ENCODE results near the gene SLC25A34. TPM values are rescaled to one million over a fixed set of nuclear protein-coding genes. Genes with fewer than 3 reads are reported as not detected.

Gene SLC25A34
- total RNA-seq, 4 donors from 2014 or later = 1.3 to 4.3 (median 2.4) TPM

DNA sequence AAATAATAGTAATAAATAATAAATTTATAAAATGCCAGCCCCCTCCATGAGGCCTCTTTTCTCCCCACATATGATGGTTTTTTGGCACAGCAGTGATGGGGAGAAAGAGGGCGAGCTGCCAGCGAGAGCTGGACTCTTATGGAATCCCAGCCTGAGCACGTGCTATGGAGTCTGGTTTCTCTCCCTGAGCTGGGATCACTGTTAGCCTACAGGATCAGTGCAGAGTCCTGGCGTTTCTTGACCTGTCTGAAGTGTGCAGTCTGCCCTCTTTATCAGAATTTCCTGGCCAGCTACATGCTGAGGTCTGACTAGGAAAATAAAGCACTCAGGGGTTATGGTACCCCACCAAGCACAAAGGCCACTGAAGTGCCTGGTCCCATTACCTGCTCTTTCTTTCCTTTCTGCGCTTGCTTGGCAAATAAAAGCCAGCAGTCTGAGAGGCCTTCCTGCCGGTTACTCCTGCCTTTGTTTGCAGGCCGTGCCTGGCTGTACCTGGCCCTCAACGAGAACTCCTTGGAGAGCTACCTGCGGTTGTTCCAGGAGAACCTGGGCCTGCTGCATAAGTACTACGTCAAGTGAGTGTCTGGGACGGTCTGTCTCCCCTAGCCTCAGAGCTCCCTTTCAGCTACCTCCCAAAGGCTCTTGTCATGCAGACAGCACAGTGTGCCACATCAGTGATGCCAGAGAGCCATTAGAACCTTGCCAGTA is 18.5 kb upstream of the SLC25A34 start:
- no peak overlapping the region for H3K27ac ChIP-seq
- 84% methylated on average over 11 of the region's 11 CpGs for WGBS
- TF ChIP-seq, protein P1, sequence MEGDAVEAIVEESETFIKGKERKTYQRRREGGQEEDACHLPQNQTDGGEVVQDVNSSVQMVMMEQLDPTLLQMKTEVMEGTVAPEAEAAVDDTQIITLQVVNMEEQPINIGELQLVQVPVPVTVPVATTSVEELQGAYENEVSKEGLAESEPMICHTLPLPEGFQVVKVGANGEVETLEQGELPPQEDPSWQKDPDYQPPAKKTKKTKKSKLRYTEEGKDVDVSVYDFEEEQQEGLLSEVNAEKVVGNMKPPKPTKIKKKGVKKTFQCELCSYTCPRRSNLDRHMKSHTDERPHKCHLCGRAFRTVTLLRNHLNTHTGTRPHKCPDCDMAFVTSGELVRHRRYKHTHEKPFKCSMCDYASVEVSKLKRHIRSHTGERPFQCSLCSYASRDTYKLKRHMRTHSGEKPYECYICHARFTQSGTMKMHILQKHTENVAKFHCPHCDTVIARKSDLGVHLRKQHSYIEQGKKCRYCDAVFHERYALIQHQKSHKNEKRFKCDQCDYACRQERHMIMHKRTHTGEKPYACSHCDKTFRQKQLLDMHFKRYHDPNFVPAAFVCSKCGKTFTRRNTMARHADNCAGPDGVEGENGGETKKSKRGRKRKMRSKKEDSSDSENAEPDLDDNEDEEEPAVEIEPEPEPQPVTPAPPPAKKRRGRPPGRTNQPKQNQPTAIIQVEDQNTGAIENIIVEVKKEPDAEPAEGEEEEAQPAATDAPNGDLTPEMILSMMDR (IDR thresholded peaks at IDR 0.05) = no peak
- TF ChIP-seq EP300 (IDR thresholded peaks at IDR 0.05) (no peak), POLR2AphosphoS5 (IDR thresholded peaks at IDR 0.05) (no peak), POLR2A (IDR thresholded peaks at IDR 0.05) (no peak)
- peaks cover 67% of the 10 kb centered on the region for H3K36me3 ChIP-seq
- no peaks in the 10 kb centered on the region for H3K27me3 ChIP-seq
- H3K4me3 ChIP-seq = no peak overlapping the region
- H3K9me3 ChIP-seq = no peaks in the 10 kb centered on the region
- H3K4me1 ChIP-seq = peaks cover 7% of the 10 kb centered on the region
- DNase-seq (ENCODE audit: low spot score in 2 of 2) = no peak

DNA sequence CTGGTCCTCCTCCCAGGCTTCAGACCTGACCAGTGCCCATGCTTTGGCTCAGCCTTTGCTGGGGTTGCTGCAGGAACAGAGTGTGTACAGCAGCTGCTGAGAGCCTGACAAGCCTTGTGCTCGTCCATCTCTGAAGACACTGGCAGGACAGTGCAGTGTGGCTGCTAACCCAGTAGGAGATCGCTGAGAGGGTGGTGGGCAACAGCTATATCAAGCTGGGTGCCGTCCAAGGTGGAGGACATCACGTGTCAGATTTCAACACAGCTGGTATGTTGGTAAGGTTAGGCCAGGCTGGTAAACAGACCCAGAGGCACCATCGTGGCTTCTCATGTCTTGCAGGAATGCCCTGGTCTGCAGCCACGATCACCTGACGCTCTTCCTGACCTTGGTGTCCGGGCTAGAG is 17.9 kb upstream of the SLC25A34 start:
- no peak overlapping the region for H3K4me3 ChIP-seq
- no peaks in the 10 kb centered on the region for H3K27me3 ChIP-seq
- peaks cover 73% of the 10 kb centered on the region for H3K36me3 ChIP-seq
- no peak for DNase-seq (ENCODE audit: low spot score in 2 of 2)
- no peaks in the 10 kb centered on the region for H3K9me3 ChIP-seq
- H3K4me1 ChIP-seq = peaks cover 7% of the 10 kb centered on the region
- H3K27ac ChIP-seq = no peak overlapping the region
- TF ChIP-seq POLR2AphosphoS5 (IDR thresholded peaks at IDR 0.05) = no peak
- TF ChIP-seq EP300 (IDR thresholded peaks at IDR 0.05) = no peak
- TF ChIP-seq POLR2A (IDR thresholded peaks at IDR 0.05) = no peak
- TF ChIP-seq, protein P1 (IDR thresholded peaks at IDR 0.05) = no peak
- 86% methylated on average over 8 of the region's 8 CpGs for WGBS

DNA sequence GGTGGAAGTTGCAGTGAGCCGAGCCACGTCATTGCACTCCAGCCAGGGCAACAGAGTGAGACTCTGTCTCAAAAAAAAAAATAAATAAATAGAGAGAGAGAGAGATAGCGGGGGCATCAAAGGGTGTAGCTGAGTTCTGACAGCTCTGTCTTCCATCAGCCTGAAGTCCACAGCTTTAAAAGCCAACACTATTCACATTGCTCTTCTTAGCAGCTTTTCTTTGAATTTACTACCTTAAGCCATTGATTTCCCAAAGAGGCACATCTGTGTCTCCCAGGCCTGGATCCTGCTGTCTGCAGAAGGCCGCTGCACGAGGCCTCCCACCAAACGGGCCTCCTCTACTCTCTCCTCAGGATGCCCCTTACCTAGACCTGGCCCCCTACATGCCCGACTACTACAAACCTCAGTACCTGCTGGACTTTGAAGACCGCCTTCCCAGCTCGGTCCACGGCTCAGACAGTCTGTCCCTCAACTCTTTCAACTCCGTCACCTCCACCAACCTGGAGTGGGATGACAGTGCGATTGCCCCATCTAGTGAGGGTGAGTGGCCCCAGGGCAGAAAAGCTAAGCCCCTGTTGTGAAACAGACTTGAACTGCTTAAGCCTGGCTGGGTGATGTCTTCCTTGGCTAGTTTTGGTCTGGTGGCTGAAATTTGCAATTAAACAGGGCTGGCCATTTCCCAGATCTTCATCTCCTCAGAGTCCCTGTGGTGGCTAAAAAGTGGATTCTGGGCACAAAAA is 16.5 kb upstream of the SLC25A34 start:
- 94% methylated on average over 12 of the region's 12 CpGs for WGBS
- Histone ChIP-seq H3K27ac (no peak overlapping the region), H3K36me3 (peaks cover 81% of the 10 kb centered on the region), H3K4me3 (no peak overlapping the region), H3K4me1 (peaks cover 5% of the 10 kb centered on the region), H3K9me3 (no peaks in the 10 kb centered on the region), H3K27me3 (no peaks in the 10 kb centered on the region)
- DNase-seq (ENCODE audit: low spot score in 2 of 2) = no peak
- TF ChIP-seq EP300 (IDR thresholded peaks at IDR 0.05) (no peak), POLR2AphosphoS5 (IDR thresholded peaks at IDR 0.05) (no peak), POLR2A (IDR thresholded peaks at IDR 0.05) (no peak)
- TF ChIP-seq, protein P1 (IDR thresholded peaks at IDR 0.05) = no peak

DNA sequence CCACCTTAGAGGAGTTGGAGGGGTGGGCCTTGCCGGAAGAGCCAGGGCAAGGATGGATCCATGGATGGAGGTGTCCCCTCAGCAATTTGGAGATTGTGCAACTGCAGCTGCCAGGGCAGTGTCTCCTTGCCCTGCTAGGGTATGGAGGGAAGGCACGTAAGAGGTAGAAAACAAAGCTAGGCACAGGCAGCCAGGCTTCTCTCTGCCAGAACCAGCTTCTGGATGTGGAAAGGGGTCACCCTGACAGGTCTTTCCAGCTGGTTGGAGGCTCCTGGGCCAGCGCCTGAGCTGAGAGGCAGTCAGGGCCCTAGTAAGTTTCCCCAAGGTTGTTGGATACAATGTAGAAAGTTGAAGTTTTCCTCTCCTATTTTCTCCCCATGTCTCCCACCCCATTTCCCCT is 15.2 kb upstream of the SLC25A34 start:
- Histone ChIP-seq H3K4me1 (no peaks in the 10 kb centered on the region), H3K36me3 (peaks cover 90% of the 10 kb centered on the region), H3K27me3 (no peaks in the 10 kb centered on the region), H3K27ac (no peak overlapping the region), H3K9me3 (no peaks in the 10 kb centered on the region), H3K4me3 (no peak overlapping the region)
- 94% methylated on average over 3 of the region's 3 CpGs for WGBS
- DNase-seq (ENCODE audit: low spot score in 2 of 2) = no peak
- no peak for TF ChIP-seq POLR2AphosphoS5 (IDR thresholded peaks at IDR 0.05)
- no peak for TF ChIP-seq EP300 (IDR thresholded peaks at IDR 0.05)
- no peak for TF ChIP-seq POLR2A (IDR thresholded peaks at IDR 0.05)
- TF ChIP-seq, protein P1 (IDR thresholded peaks at IDR 0.05) = no peak

DNA sequence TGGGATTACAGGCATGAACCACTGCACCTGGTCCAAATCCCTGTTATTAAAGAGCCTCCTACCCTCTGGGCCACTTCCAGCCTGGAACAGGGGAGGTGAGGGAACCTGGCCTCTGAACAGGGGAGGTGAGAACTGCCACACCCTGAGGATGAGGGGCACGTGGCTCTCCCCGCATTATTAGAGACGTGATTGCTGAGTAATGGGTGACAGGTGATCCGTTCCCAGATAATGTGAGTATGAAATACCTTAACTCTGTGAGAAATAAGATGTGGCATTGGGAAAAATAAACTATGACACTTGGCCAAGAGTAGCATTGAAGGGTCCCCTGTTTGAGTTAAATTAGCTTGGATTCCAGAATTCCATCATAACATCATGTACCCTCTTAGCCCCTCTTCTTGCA is 13.6 kb upstream of the SLC25A34 start:
- Histone ChIP-seq H3K9me3 (no peaks in the 10 kb centered on the region), H3K4me1 (no peaks in the 10 kb centered on the region), H3K27me3 (no peaks in the 10 kb centered on the region), H3K36me3 (peaks cover 90% of the 10 kb centered on the region), H3K27ac (no peak overlapping the region), H3K4me3 (no peak overlapping the region)
- no peak for TF ChIP-seq POLR2A (IDR thresholded peaks at IDR 0.05)
- TF ChIP-seq, protein P1 (IDR thresholded peaks at IDR 0.05) = no peak
- no peak for TF ChIP-seq EP300 (IDR thresholded peaks at IDR 0.05)
- 74% methylated on average over 4 of the region's 4 CpGs for WGBS
- DNase-seq (ENCODE audit: low spot score in 2 of 2) = no peak

Measured in suprapubic skin (tissue), 4 donors.